ENCODE data around the gene COASY.
A peak's percentile ranks its signal among the peaks of the same experiment; 100 is the strongest.

COASY gene

DNA sequence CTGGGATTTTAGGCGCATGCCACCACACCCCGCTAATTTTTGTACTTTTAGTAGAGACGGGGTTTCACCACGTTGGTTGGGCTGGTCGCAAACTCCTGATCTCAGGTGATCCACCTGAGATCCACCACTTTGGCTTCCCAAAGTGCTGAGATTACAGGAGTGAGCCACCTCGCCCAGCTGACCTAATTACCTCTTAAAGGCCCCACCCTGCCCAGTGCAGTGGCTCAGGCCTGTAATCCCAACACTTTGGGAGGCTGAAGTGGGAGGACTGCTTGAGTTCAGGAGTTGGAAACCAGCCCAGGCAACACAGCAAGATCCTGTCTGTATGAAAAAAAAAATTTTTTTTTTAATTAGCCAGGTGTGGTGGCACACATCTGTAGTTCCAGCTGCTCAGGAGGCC is 2.9 kb upstream of the COASY start:
- peaks cover 7% of the 10 kb centered on the region; the same call in 1 of the 2 replicates for H3F3A ChIP-seq (ENCODE audit: insufficient read depth, low read length)
- H3K9me3 ChIP-seq (replicated peaks; ENCODE audit: insufficient read depth, low read length): no peaks in the 10 kb centered on the region
- no peaks in the 10 kb centered on the region for H3K9me2 ChIP-seq (replicated peaks; ENCODE audit: insufficient read depth, low read length)
- TF ChIP-seq EZH2 (optimal IDR thresholded peaks at IDR 0.05; ENCODE audit: low read depth, low read length): no peak
- TF ChIP-seq EZH2phosphoT487 (IDR thresholded peaks at IDR 0.05; ENCODE audit: low read length): no peak
- TF ChIP-seq, protein P1, sequence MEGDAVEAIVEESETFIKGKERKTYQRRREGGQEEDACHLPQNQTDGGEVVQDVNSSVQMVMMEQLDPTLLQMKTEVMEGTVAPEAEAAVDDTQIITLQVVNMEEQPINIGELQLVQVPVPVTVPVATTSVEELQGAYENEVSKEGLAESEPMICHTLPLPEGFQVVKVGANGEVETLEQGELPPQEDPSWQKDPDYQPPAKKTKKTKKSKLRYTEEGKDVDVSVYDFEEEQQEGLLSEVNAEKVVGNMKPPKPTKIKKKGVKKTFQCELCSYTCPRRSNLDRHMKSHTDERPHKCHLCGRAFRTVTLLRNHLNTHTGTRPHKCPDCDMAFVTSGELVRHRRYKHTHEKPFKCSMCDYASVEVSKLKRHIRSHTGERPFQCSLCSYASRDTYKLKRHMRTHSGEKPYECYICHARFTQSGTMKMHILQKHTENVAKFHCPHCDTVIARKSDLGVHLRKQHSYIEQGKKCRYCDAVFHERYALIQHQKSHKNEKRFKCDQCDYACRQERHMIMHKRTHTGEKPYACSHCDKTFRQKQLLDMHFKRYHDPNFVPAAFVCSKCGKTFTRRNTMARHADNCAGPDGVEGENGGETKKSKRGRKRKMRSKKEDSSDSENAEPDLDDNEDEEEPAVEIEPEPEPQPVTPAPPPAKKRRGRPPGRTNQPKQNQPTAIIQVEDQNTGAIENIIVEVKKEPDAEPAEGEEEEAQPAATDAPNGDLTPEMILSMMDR (IDR thresholded peaks at IDR 0.05; ENCODE audit: low read length): no peak
- H2AFZ ChIP-seq (ENCODE audit: low read length): no peak overlapping the region
- H3K27ac ChIP-seq (ENCODE audit: low read length): no peak overlapping the region
- H3K36me3 ChIP-seq (replicated peaks; ENCODE audit: insufficient read depth, low read length): no peaks in the 10 kb centered on the region
- H3K4me3 ChIP-seq (ENCODE audit: low read length): no peak overlapping the region
- no peaks in the 10 kb centered on the region for H3K27me3 ChIP-seq (replicated peaks; ENCODE audit: insufficient read depth, low read length)
- H4K20me1 ChIP-seq (ENCODE audit: insufficient read depth, low read length): no peaks in the 10 kb centered on the region
- H3K79me2 ChIP-seq (ENCODE audit: low read length): peaks cover 31% of the 10 kb centered on the region
- H3K4me1 ChIP-seq (ENCODE audit: low read length): peaks cover 10% of the 10 kb centered on the region
- H3K4me2 ChIP-seq (ENCODE audit: low read depth, low read length): no peak overlapping the region
- DNase-seq: no peak
- H3K9ac ChIP-seq (ENCODE audit: low read length): no peak overlapping the region

DNA sequence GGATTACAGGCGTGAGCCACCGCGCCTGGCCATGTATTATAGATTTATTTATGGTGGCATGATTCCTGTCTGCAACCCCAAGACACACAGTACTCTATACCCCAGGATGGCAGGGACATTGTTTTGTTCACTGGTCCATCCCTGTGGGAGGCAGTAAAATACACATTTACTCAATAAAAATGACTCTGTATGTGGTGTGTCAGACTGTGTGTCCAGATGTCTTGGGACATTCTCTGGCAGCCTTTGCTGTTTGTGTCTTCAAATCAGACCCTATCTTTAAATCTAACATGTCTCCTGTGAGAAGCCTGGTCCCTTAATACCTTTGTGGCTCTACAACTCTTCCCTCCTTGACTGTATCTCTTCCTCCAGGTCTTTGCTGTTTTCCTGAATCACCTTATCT is 1.7 kb upstream of the COASY start:
- DNase-seq: no peak

DNA sequence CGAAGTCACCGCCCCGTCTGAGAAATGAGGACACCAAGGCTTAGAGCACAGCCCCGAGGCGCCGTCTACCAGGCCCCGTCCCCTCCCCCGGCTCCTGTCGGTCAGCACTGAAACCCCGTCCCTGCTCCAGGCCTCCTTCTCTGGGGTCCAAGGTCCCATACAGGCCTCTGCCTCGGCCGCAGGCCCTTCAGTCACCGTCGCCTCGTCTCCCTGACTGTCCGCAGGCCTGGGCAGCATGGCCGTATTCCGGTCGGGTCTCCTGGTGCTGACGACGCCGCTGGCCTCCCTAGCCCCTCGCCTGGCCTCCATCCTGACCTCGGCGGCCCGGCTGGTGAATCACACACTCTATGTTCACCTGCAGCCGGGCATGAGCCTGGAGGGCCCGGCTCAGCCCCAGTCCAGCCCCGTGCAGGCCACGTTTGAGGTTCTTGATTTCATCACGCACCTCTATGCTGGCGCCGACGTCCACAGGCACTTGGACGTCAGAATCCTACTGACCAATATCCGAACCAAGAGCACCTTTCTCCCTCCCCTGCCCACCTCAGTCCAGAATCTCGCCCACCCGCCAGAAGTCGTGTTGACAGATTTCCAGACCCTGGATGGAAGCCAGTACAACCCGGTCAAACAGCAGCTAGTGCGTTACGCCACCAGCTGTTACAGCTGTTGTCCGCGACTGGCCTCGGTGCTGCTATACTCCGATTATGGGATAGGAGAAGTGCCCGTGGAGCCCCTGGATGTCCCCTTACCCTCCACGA is 617 bp downstream of the COASY start:
- no peaks in the 10 kb centered on the region for H3K36me3 ChIP-seq (replicated peaks; ENCODE audit: insufficient read depth, low read length)
- H3K4me1 ChIP-seq (ENCODE audit: low read length): peaks cover 17% of the 10 kb centered on the region
- peak overlapping the region; percentile 93 for H3K4me3 ChIP-seq (ENCODE audit: low read length)
- peak overlapping the region; percentile 91 for H3K9ac ChIP-seq (ENCODE audit: low read length)
- H3K79me2 ChIP-seq (ENCODE audit: low read length): peaks cover 43% of the 10 kb centered on the region
- peak overlapping the region; percentile 58; the same call in 1 of the 2 replicates for H3K27ac ChIP-seq (ENCODE audit: low read length)
- TF ChIP-seq EZH2 (optimal IDR thresholded peaks at IDR 0.05; ENCODE audit: low read depth, low read length) (no peak), EZH2phosphoT487 (IDR thresholded peaks at IDR 0.05; ENCODE audit: low read length) (no peak)
- TF ChIP-seq, protein P1 (IDR thresholded peaks at IDR 0.05; ENCODE audit: low read length): no peak
- no peaks in the 10 kb centered on the region for H3K9me2 ChIP-seq (replicated peaks; ENCODE audit: insufficient read depth, low read length)
- peak overlapping the region; percentile 90 for H3K4me2 ChIP-seq (ENCODE audit: low read depth, low read length)
- H3K27me3 ChIP-seq (replicated peaks; ENCODE audit: insufficient read depth, low read length): no peaks in the 10 kb centered on the region
- H3K9me3 ChIP-seq (replicated peaks; ENCODE audit: insufficient read depth, low read length): no peaks in the 10 kb centered on the region
- no peak for DNase-seq
- no peak overlapping the region for H2AFZ ChIP-seq (ENCODE audit: low read length)
- H3F3A ChIP-seq (ENCODE audit: insufficient read depth, low read length): peaks cover 13% of the 10 kb centered on the region; the same call in 1 of the 2 replicates
- no peaks in the 10 kb centered on the region for H4K20me1 ChIP-seq (ENCODE audit: insufficient read depth, low read length)

More for the DNA sequence above, 1.7 kb upstream of the COASY start:
- Histone ChIP-seq H3K27ac (ENCODE audit: low read length) (no peak overlapping the region), H3K9me2 (replicated peaks; ENCODE audit: insufficient read depth, low read length) (no peaks in the 10 kb centered on the region), H3K9me3 (replicated peaks; ENCODE audit: insufficient read depth, low read length) (no peaks in the 10 kb centered on the region), H4K20me1 (ENCODE audit: insufficient read depth, low read length) (no peaks in the 10 kb centered on the region), H3K27me3 (replicated peaks; ENCODE audit: insufficient read depth, low read length) (no peaks in the 10 kb centered on the region), H3K4me2 (ENCODE audit: low read depth, low read length) (no peak overlapping the region), H3K9ac (ENCODE audit: low read length) (no peak overlapping the region), H3K4me1 (ENCODE audit: low read length) (peaks cover 10% of the 10 kb centered on the region), H3F3A (ENCODE audit: insufficient read depth, low read length) (peaks cover 7% of the 10 kb centered on the region; the same call in 1 of the 2 replicates), H3K36me3 (replicated peaks; ENCODE audit: insufficient read depth, low read length) (no peaks in the 10 kb centered on the region), H3K79me2 (ENCODE audit: low read length) (peaks cover 30% of the 10 kb centered on the region), H2AFZ (ENCODE audit: low read length) (no peak overlapping the region), H3K4me3 (ENCODE audit: low read length) (no peak overlapping the region)
- TF ChIP-seq EZH2phosphoT487 (IDR thresholded peaks at IDR 0.05; ENCODE audit: low read length) (no peak), EZH2 (optimal IDR thresholded peaks at IDR 0.05; ENCODE audit: low read depth, low read length) (no peak)
- TF ChIP-seq, protein P1 (IDR thresholded peaks at IDR 0.05; ENCODE audit: low read length): no peak
